Upper lobe of right lung (tissue), 1 donor: ENCODE data around the gene AUH. TPM values are rescaled to one million over a fixed set of nuclear protein-coding genes. Genes with fewer than 3 reads are reported as not detected.
A peak's percentile ranks its signal among the peaks of the same experiment; 100 is the strongest.

Source experiments
- ATAC-seq: fragments of 200-7000 bp; cut with Tn5 transposase; one replicate; pipeline ENCODE4 v1.9.1; 2020; ENCODE audit warnings: mild to moderate bottlenecking, moderate library complexity
- DNase-seq: peaks from one replicate; pipeline ENCODE4 v3.0.0-alpha.2; 2020
- H3K27ac ChIP-seq: fragments of 200-600 bp; one replicate; pipeline ENCODE4 v1.8.0; 2022
- H3K27me3 ChIP-seq: fragments of 200-600 bp; one replicate; pipeline ENCODE4 v1.8.0; 2022; ENCODE audit warnings: mild to moderate bottlenecking
- H3K36me3 ChIP-seq: fragments of 200-600 bp; one replicate; pipeline ENCODE4 v1.8.0; 2022
- H3K4me1 ChIP-seq: fragments of 200-600 bp; one replicate; pipeline ENCODE4 v1.8.0; 2022
- H3K4me3 ChIP-seq: fragments of 200-600 bp; one replicate; pipeline ENCODE4 v1.8.0; 2022; ENCODE audit warnings: mild to moderate bottlenecking
- H3K9me3 ChIP-seq: fragments of 200-600 bp; one replicate; pipeline ENCODE4 v1.8.0; 2022
- CTCF ChIP-seq: fragments of 200-600 bp; IDR thresholded peaks from one replicate; pipeline ENCODE4 v1.8.0; 2022; ENCODE audit warnings: antibody characterized with exemption
- intact Hi-C: fragments of 100-400 bp; cut with DNase I; formaldehyde crosslinking; loops from one replicate; pipeline ENCODE4 v1.11.0; 2022
- total RNA-seq: library from RNA; stranded (reverse); fragmentation: NEBNext Ultra II Directional; extraction: Animal tissue kit (Norgen Biotek cat#: 25700); gene quantifications from one replicate; pipeline ENCODE4 v1.2.1, GENCODE V29; 2021
- donor health status: DM: no; HTN: yes; CAD: no; lungs with severe emphysema.

Gene AUH
- total RNA-seq, 1 donor from 2014 or later: 18.6 TPM

DNA sequence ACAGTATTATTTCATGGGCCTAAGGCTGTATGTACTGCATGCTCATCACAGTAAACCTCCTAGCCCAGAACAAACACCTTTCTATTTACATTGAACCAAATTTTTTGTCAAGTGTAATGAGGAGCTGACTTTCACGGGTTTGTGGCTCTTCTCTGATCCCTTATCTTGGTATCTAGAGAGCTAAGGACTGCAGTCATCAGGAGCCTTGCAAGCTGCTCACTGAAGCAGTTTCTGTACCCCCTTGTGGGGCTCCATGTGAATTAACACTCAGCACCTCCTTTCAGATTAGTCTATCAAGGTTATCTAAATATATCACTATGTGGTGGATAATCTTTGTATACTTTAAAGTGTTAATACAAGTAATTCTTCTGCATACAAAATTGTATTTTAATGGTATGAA is 108.2 kb downstream of the AUH start:
- H3K9me3 ChIP-seq: no peaks in the 10 kb centered on the region
- H3K27me3 ChIP-seq: no peaks in the 10 kb centered on the region
- ATAC-seq (peak; percentile 50), DNase-seq (no peak)
- H3K27ac ChIP-seq: no peak overlapping the region
- H3K36me3 ChIP-seq: no peaks in the 10 kb centered on the region
- peak; percentile 16 for TF ChIP-seq CTCF
- intact Hi-C loops: no loop called here
- no peaks in the 10 kb centered on the region for H3K4me1 ChIP-seq
- no peak overlapping the region for H3K4me3 ChIP-seq

DNA sequence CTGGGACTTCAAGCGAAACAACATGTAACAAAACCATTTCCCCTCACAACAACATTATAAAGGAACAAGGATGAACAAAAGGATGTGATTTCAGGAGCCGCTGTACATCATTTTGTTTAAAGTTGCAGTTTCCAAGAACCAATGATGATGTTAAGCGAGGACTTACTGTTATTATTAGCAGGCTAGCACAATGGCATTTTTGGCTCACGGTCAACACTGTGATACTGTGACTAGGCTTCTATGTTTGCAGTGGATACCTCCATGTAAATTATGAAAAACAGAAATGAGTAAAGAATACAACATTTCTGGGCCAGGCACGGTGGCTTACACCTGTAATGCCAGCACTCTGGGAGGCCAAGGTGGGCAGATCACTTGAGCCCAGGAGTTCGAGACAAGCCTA is 113.0 kb downstream of the AUH start:
- Histone ChIP-seq H3K9me3 (no peaks in the 10 kb centered on the region), H3K27me3 (no peaks in the 10 kb centered on the region), H3K4me3 (no peak overlapping the region), H3K27ac (no peak overlapping the region), H3K4me1 (no peaks in the 10 kb centered on the region), H3K36me3 (no peaks in the 10 kb centered on the region)
- no peak for ATAC-seq
- DNase-seq: no peak
- no peak for TF ChIP-seq CTCF
- intact Hi-C loops: no loop called here

GRCh38 chr9:91247278-91247677 is 114.4 kb downstream of the AUH start:
- Histone ChIP-seq H3K36me3 (no peaks in the 10 kb centered on the region), H3K9me3 (no peaks in the 10 kb centered on the region), H3K27ac (no peak overlapping the region), H3K4me1 (no peaks in the 10 kb centered on the region), H3K27me3 (no peaks in the 10 kb centered on the region), H3K4me3 (no peak overlapping the region)
- DNase-seq (no peak), ATAC-seq (no peak)
- TF ChIP-seq CTCF: no peak
- intact Hi-C loops: no loop called here

DNA sequence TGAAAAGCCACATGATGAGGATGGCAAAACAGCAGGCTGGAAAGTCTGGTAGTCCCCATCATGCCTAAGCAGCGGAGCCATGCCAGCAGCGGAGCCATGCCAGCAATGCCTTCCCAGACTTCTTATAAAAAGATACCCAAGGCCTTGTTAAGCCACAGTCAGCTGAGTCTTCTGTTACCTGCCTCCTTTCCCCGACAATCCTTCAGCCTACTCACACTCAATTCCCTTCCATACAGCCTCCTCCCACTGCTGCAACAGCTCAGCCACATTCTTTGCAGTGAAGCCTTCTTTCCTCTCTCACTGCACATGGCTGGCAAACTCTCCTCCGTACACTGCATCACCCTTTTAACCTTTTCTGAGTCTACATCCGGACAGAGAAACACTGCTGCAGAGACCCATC is 114.9 kb downstream of the AUH start:
- Histone ChIP-seq H3K9me3 (no peaks in the 10 kb centered on the region), H3K4me3 (no peak overlapping the region), H3K27ac (no peak overlapping the region), H3K36me3 (no peaks in the 10 kb centered on the region), H3K4me1 (no peaks in the 10 kb centered on the region), H3K27me3 (no peaks in the 10 kb centered on the region)
- no peak for ATAC-seq
- DNase-seq: no peak
- intact Hi-C loops: no loop called here
- TF ChIP-seq CTCF: no peak

- H3K4me1 ChIP-seq: no peaks in the 10 kb centered on the region
- intact Hi-C loops: no loop called here
- no peaks in the 10 kb centered on the region for H3K27me3 ChIP-seq
- H3K36me3 ChIP-seq: no peaks in the 10 kb centered on the region
- ATAC-seq (no peak), DNase-seq (no peak)
- no peaks in the 10 kb centered on the region for H3K9me3 ChIP-seq
- no peak overlapping the region for H3K27ac ChIP-seq
- TF ChIP-seq CTCF: no peak
- no peak overlapping the region for H3K4me3 ChIP-seq
These were observed 116.0 kb downstream of the AUH start for GRCh38 chr9:91245431-91246313.
